Karpas-422 (cell line): Measurements from ENCODE around the gene ZDHHC14. TPM values are rescaled to one million over a fixed set of nuclear protein-coding genes. Genes with fewer than 3 reads are reported as not detected.
"Not testable (repeated sequence)": the region's sequence is repeated elsewhere in the genome, so short reads cannot be mapped to it uniquely, and the experiment has no call there.

ENCODE experiments used
- DNase-seq: peaks from one replicate; pipeline ENCODE4 v3.0.0-alpha.2; 2015
- H2AFZ ChIP-seq: fragments of 200-600 bp; sonication (generic); 2 replicates; pipeline ENCODE4 v1.6.1; 2014; ENCODE audit warnings: antibody characterized with exemption, low read length, mixed read lengths
- H3K27ac ChIP-seq: fragments of 200-600 bp; sonication (generic); 2 replicates; pipeline ENCODE4 v1.5.1; 2014; ENCODE audit warnings: mild to moderate bottlenecking, low read length, moderate library complexity
- H3K27me3 ChIP-seq: fragments of 200-600 bp; sonication (generic); 2 replicates; pipeline ENCODE4 v1.6.1; 2014; ENCODE audit warnings: low read length, mixed read lengths
- H3K36me3 ChIP-seq: fragments of 200-600 bp; sonication (generic); 2 replicates; pipeline ENCODE4 v1.6.1; 2014; ENCODE audit warnings: low read length, mixed read lengths; ENCODE audit not compliant: insufficient read depth
- H3K4me1 ChIP-seq: fragments of 200-600 bp; sonication (generic); 2 replicates; pipeline ENCODE4 v1.6.1; 2014; ENCODE audit warnings: mild to moderate bottlenecking, low read length, mixed read lengths
- H3K4me2 ChIP-seq: fragments of 200-600 bp; sonication (generic); 2 replicates; pipeline ENCODE4 v1.6.1; 2014; ENCODE audit warnings: low read length, low read depth, mild to moderate bottlenecking; ENCODE audit not compliant: poor library complexity, severe bottlenecking
- H3K4me3 ChIP-seq: fragments of 200-600 bp; sonication (generic); 2 replicates; pipeline ENCODE4 v1.5.1; 2014; ENCODE audit warnings: mild to moderate bottlenecking, antibody characterized with exemption, low read length, mixed read lengths
- H3K79me2 ChIP-seq: fragments of 200-600 bp; sonication (generic); 2 replicates; pipeline ENCODE4 v1.6.1; 2014; ENCODE audit warnings: mild to moderate bottlenecking, low read length, mixed read lengths
- H3K9ac ChIP-seq: fragments of 200-600 bp; sonication (generic); 2 replicates; pipeline ENCODE4 v1.6.0; 2014; ENCODE audit warnings: low read length
- H3K9me2 ChIP-seq: fragments of 200-600 bp; sonication (generic), shearing (Covaris generic); replicated peaks from 2 replicates; pipeline ENCODE4 v1.6.0; 2014; ENCODE audit warnings: mild to moderate bottlenecking, low read length, moderate library complexity; ENCODE audit not compliant: insufficient read depth
- H3K9me3 ChIP-seq: fragments of 300-700, 200-600 bp; sonication (generic); 2 replicates; pipeline ENCODE4 v1.6.1; 2014; ENCODE audit warnings: low read length, mixed read lengths
- H4K20me1 ChIP-seq: fragments of 200-600 bp; sonication (generic); 2 replicates; pipeline ENCODE4 v1.6.1; 2014; ENCODE audit warnings: mild to moderate bottlenecking, antibody characterized with exemption, low read length, low read depth; ENCODE audit not compliant: insufficient read depth
- total RNA-seq: library from RNA; depleted of rRNA; stranded (reverse); fragments of >200 nt; shearing (Covaris generic); gene quantifications from 2 replicates; pipeline ENCODE4 v1.2.3, GENCODE V29; 2014; ENCODE audit warnings: low replicate concordance

ZDHHC14 gene
- total RNA-seq, 1 experiment from 2014 or later = 1.1 TPM

- Histone ChIP-seq H3K9me2 (no peaks in the 10 kb centered on the region), H4K20me1 (no peaks in the 10 kb centered on the region), H3K4me1 (no peaks in the 10 kb centered on the region), H3K27ac (no peak overlapping the region), H3K36me3 (no peaks in the 10 kb centered on the region), H3K4me3 (no peak overlapping the region), H3K9ac (no peak overlapping the region), H3K4me2 (no peak overlapping the region), H3K9me3 (no peaks in the 10 kb centered on the region), H3K79me2 (no peaks in the 10 kb centered on the region), H2AFZ (no peak overlapping the region), H3K27me3 (no peaks in the 10 kb centered on the region)
- no peak for DNase-seq
Measured at GRCh38 chr6:157462956-157463742, 82.2 kb downstream of the ZDHHC14 start.

- not testable (repeated sequence) for H3K4me1 ChIP-seq, DNase-seq, H4K20me1 ChIP-seq
Measured at GRCh38 chr6:157463743-157464135, 82.7 kb downstream of the ZDHHC14 start.

GRCh38 chr6:157464653-157465535 lies 83.9 kb downstream of the ZDHHC14 start:
- Histone ChIP-seq H3K9me3 (no peaks in the 10 kb centered on the region), H3K36me3 (no peaks in the 10 kb centered on the region), H3K27ac (no peak overlapping the region), H3K9ac (no peak overlapping the region), H3K79me2 (no peaks in the 10 kb centered on the region), H3K9me2 (no peaks in the 10 kb centered on the region), H3K4me2 (no peak overlapping the region), H3K27me3 (no peaks in the 10 kb centered on the region), H3K4me3 (no peak overlapping the region), H2AFZ (no peak overlapping the region), H4K20me1 (no peaks in the 10 kb centered on the region), H3K4me1 (no peaks in the 10 kb centered on the region)
- no peak for DNase-seq

More at GRCh38 chr6:157463743-157464135, 82.7 kb downstream of the ZDHHC14 start:
- not testable (repeated sequence) for H3K9ac ChIP-seq, H3K9me2 ChIP-seq, H3K36me3 ChIP-seq, H3K27me3 ChIP-seq, H3K27ac ChIP-seq, H2AFZ ChIP-seq, H3K9me3 ChIP-seq, H3K4me3 ChIP-seq, H3K79me2 ChIP-seq, H3K4me2 ChIP-seq

DNA sequence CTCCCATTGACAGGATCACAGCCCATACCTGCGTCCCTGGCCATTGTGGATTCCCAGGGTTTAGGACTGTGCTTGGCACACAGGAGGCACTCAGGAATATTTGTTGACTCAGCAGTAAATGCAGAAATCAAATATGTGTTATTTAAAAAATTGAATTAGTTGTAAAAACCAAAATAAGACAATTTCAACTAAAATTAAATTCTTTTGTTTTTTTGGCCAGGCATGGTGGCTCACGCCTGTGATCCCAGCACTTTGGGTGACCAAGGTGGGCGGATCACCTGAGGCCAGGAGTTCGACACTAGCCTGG lies 85.3 kb downstream of the ZDHHC14 start:
- no peaks in the 10 kb centered on the region for H3K36me3 ChIP-seq
- no peak overlapping the region for H2AFZ ChIP-seq
- no peaks in the 10 kb centered on the region for H3K27me3 ChIP-seq
- H3K4me2 ChIP-seq = no peak overlapping the region
- no peaks in the 10 kb centered on the region for H3K9me3 ChIP-seq
- H4K20me1 ChIP-seq = no peaks in the 10 kb centered on the region
- no peaks in the 10 kb centered on the region for H3K9me2 ChIP-seq
- H3K4me1 ChIP-seq = no peaks in the 10 kb centered on the region
- H3K4me3 ChIP-seq = no peak overlapping the region
- no peak overlapping the region for H3K9ac ChIP-seq
- H3K79me2 ChIP-seq = no peaks in the 10 kb centered on the region
- no peak overlapping the region for H3K27ac ChIP-seq
- DNase-seq = no peak

DNA sequence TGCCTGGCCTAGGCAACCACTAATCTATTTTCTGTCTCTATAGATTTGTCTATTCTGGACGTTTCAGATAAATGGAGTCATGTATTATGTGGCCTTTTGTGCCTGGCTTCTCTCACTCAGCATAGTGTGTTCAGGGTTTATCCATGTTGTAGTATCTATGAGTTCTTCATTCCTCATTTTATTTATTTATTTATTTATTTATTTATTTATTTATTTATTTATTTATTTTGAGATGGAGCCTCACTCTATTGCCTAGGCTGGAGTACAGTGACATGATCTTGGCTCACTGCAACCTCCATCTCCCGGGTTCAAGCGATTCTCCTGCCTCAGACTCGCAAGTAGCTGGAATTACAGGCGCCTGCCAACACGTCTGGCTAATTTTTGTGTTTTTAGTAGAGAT lies 86.3 kb downstream of the ZDHHC14 start:
- not testable (repeated sequence) for H3K27ac ChIP-seq, H3K36me3 ChIP-seq, H4K20me1 ChIP-seq, H3K79me2 ChIP-seq, H3K4me1 ChIP-seq, H3K27me3 ChIP-seq, H3K9ac ChIP-seq, H3K4me3 ChIP-seq, H3K9me2 ChIP-seq, H2AFZ ChIP-seq, DNase-seq, H3K4me2 ChIP-seq, H3K9me3 ChIP-seq

GRCh38 chr6:157468054-157468453 lies 87.1 kb downstream of the ZDHHC14 start:
- Histone ChIP-seq H3K27ac (no peak overlapping the region), H3K27me3 (no peaks in the 10 kb centered on the region), H2AFZ (no peak overlapping the region), H3K4me3 (no peak overlapping the region), H3K9ac (no peak overlapping the region), H3K4me1 (no peaks in the 10 kb centered on the region), H4K20me1 (no peaks in the 10 kb centered on the region), H3K36me3 (no peaks in the 10 kb centered on the region), H3K4me2 (no peak overlapping the region), H3K9me3 (no peaks in the 10 kb centered on the region), H3K9me2 (no peaks in the 10 kb centered on the region), H3K79me2 (no peaks in the 10 kb centered on the region)
- DNase-seq = no peak

DNA sequence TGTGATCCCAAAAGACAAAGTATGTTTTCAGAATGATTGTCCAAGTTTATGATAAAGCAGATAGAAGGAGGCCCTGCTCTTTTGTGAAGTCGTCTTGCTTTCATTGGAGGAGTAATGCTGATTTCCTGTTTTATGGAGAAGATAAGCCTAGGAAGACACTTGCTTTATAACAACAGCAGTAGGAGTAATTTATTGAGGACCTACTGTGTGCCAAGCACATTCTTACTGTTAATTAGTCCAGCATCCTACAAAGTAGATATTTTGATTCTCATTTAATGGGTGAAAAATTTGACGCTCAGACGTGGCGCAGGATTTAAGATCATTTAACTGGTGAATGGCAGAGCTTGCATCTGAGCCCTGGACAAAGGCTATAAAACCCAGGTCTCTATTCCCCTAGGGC lies 87.6 kb downstream of the ZDHHC14 start:
- H3K9me2 ChIP-seq = no peaks in the 10 kb centered on the region
- H3K4me1 ChIP-seq = no peaks in the 10 kb centered on the region
- no peak overlapping the region for H2AFZ ChIP-seq
- H3K36me3 ChIP-seq = no peaks in the 10 kb centered on the region
- H3K27me3 ChIP-seq = no peaks in the 10 kb centered on the region
- no peaks in the 10 kb centered on the region for H4K20me1 ChIP-seq
- H3K9ac ChIP-seq = no peak overlapping the region
- H3K27ac ChIP-seq = no peak overlapping the region
- no peak for DNase-seq
- no peak overlapping the region for H3K4me2 ChIP-seq
- H3K9me3 ChIP-seq = no peaks in the 10 kb centered on the region
- no peak overlapping the region for H3K4me3 ChIP-seq
- H3K79me2 ChIP-seq = no peaks in the 10 kb centered on the region

- Histone ChIP-seq H3K4me1 (no peaks in the 10 kb centered on the region), H3K27ac (no peak overlapping the region), H2AFZ (no peak overlapping the region), H3K9me3 (no peaks in the 10 kb centered on the region), H4K20me1 (no peaks in the 10 kb centered on the region), H3K4me3 (no peak overlapping the region), H3K79me2 (no peaks in the 10 kb centered on the region), H3K4me2 (no peak overlapping the region), H3K27me3 (no peaks in the 10 kb centered on the region), H3K36me3 (no peaks in the 10 kb centered on the region), H3K9me2 (no peaks in the 10 kb centered on the region), H3K9ac (no peak overlapping the region)
- DNase-seq = no peak
Measured at GRCh38 chr6:157469378-157469777, 88.4 kb downstream of the ZDHHC14 start.
